Fibroblast of lung (primary cell): ENCODE data around the gene EPS8L2.

Source experiments
- EZH2 ChIP-seq: IDR thresholded peaks from 2 replicates; pipeline ENCODE4 v1.5.1; 2012; ENCODE audit warnings: low read length, control low read depth, mild to moderate bottlenecking; ENCODE audit errors: missing control alignments
- TF ChIP-seq, protein P1 (sequence below), 2 donors: IDR thresholded peaks in 1 of 2; conservative IDR thresholded peaks in 1 of 2; 1 replicate in 1 of 2; 2 replicates in 1 of 2; pipeline ENCODE4 v1.5.1; 2011 to 2012; ENCODE audit warnings: low read length in 2 of 2, control low read depth in 1 of 2, inconsistent platforms in 1 of 2, low read depth in 1 of 2, mild to moderate bottlenecking in 1 of 2

- TF ChIP-seq, protein P1, sequence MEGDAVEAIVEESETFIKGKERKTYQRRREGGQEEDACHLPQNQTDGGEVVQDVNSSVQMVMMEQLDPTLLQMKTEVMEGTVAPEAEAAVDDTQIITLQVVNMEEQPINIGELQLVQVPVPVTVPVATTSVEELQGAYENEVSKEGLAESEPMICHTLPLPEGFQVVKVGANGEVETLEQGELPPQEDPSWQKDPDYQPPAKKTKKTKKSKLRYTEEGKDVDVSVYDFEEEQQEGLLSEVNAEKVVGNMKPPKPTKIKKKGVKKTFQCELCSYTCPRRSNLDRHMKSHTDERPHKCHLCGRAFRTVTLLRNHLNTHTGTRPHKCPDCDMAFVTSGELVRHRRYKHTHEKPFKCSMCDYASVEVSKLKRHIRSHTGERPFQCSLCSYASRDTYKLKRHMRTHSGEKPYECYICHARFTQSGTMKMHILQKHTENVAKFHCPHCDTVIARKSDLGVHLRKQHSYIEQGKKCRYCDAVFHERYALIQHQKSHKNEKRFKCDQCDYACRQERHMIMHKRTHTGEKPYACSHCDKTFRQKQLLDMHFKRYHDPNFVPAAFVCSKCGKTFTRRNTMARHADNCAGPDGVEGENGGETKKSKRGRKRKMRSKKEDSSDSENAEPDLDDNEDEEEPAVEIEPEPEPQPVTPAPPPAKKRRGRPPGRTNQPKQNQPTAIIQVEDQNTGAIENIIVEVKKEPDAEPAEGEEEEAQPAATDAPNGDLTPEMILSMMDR (conservative IDR thresholded peaks at IDR 0.05 in 1 of 2, IDR thresholded peaks at IDR 0.05 in 1 of 2; ENCODE audit: low read depth in 1 of 2, low read length in 2 of 2): no peak
- no peak for TF ChIP-seq EZH2
Observed at GRCh38 chr11:724049-724777, 18.2 kb downstream of the EPS8L2 start.
